NCI-H2196 treated with DMSO at 0.1 percent for 48 hours (cell line): Measurements from ENCODE around the gene OAS2.

Experiments
- DNase-seq: peaks from one replicate; lab custom pipeline; 2025; ENCODE audit not compliant: unreplicated experiment; lab: John Stamatoyannopoulos, UW

OAS2 gene

GRCh38 chr12:113019025-113019424, 40.7 kb downstream of the OAS2 start:
- DNase-seq: no peak

- no peak for DNase-seq
These were observed 43.2 kb downstream of the OAS2 start for GRCh38 chr12:113021500-113021899.

- no peak for DNase-seq
These were observed 44.4 kb downstream of the OAS2 start for GRCh38 chr12:113022563-113023297.

- no peak for DNase-seq
These were observed 49.4 kb downstream of the OAS2 start for GRCh38 chr12:113027726-113028125.

GRCh38 chr12:113030875-113031525, 52.7 kb downstream of the OAS2 start:
- peak; percentile 69 for DNase-seq

- DNase-seq: no peak
These were observed 61.7 kb downstream of the OAS2 start for GRCh38 chr12:113039911-113040445.

GRCh38 chr12:113040722-113041171, 62.4 kb downstream of the OAS2 start:
- no peak for DNase-seq

- no peak for DNase-seq
These were observed 63.2 kb downstream of the OAS2 start for GRCh38 chr12:113041560-113041959.

GRCh38 chr12:113043240-113043639, 64.9 kb downstream of the OAS2 start:
- DNase-seq: no peak

GRCh38 chr12:113044516-113044915, 66.2 kb downstream of the OAS2 start:
- DNase-seq: no peak

GRCh38 chr12:113048716-113049127, 70.4 kb downstream of the OAS2 start:
- peak; percentile 67 for DNase-seq

GRCh38 chr12:113049976-113050742, 71.8 kb downstream of the OAS2 start:
- DNase-seq: no peak

GRCh38 chr12:113050795-113051194, 72.5 kb downstream of the OAS2 start:
- DNase-seq: no peak

- DNase-seq: no peak
These were observed 73.4 kb downstream of the OAS2 start for GRCh38 chr12:113051759-113052158.

- DNase-seq: no peak
These were observed 74.0 kb downstream of the OAS2 start for GRCh38 chr12:113052326-113052725.

GRCh38 chr12:113054948-113055486, 76.7 kb downstream of the OAS2 start:
- DNase-seq: no peak

GRCh38 chr12:113055594-113056380, 77.5 kb downstream of the OAS2 start:
- no peak for DNase-seq

- DNase-seq: no peak
These were observed 78.0 kb downstream of the OAS2 start for GRCh38 chr12:113056381-113056630.

GRCh38 chr12:113056631-113057488, 78.5 kb downstream of the OAS2 start, which contains the start of gene DTX1:
Gene DTX1 (plus strand): TSS chr12:113056730. CDS start chr12:113058193, 1,463 bp downstream.
- no peak for DNase-seq
